NCI-H2171 treated with DMSO at 0.1 percent for 48 hours (cell line): Measurements from ENCODE around the gene CCDC27.

Experiments used
- DNase-seq: peaks from one replicate; lab custom pipeline; 2025; lab: John Stamatoyannopoulos, UW

CCDC27 gene

GRCh38 chr1:3777078-3777547 lies 24.9 kb downstream of the CCDC27 start:
- peak; percentile 65 for DNase-seq

- DNase-seq = no peak
Observed at GRCh38 chr1:3777647-3778589, 25.7 kb downstream of the CCDC27 start.

- peak; percentile 64 for DNase-seq
Observed at GRCh38 chr1:3778590-3779264, 26.5 kb downstream of the CCDC27 start.

GRCh38 chr1:3779265-3779911 lies 27.1 kb downstream of the CCDC27 start:
- peak; percentile 17 for DNase-seq

DNA sequence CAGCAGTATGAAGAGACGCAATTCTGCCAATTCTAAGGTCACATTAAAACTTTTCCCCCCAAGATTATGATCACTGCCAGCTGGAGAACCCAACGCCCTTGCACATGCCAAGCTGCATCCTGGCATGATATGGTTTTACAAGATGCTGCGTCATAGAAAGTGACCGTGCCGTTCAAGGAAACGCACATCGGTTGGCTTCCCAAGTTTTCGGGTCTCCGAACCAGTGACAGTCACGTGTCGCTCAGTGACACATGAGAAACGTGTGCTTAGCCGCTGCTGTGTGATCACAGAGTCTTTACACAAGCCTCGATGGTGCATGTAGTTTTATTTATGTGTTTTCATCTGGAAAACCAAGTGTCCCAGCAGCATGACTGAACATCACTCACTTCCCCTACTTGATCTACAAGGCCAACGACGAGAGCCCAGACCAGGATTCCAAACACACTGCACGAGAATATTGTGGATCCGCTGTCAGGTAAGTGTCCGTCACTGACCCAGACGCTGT lies 27.7 kb downstream of the CCDC27 start:
- no peak for DNase-seq

- no peak for DNase-seq
Observed at GRCh38 chr1:3780901-3781300, 28.7 kb downstream of the CCDC27 start.

DNA sequence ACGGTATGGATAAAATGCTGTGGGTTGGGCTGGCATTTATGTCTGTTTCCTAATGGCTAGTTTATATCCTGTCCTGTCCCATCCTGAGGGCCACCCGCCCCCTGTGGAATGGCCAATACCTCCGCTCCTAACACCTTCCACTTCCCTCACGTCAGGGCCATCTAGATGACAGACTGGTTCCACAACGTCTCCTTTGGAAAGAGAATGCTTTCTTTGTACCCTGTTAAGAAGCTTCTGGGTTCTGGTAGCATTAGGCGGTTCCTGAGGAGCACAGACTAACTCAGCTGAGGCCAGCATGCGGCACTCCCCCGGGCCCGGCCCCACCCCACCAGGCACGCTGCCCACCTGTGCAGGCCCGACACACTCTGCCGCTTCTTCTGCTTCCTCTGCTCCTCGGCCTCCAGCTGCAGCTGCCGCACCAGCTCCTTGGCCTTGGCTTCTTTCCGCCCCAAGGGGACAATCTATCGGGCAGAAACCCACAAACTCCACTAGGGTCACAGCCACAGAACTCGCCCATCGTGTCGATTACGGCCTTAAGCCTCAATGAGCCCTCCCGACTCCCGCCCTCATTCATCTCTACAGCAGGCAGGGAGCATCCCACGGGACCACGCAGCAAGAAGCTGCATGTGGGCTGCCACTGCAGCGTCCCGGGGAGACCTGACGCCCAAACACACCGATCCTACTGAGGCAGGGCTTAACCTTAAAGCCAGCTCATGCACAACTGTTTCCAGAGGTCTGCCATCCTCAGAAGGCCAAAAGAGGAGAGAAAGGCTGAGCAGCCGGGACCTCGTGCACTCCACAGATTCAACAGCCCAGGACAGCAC lies 31.6 kb downstream of the CCDC27 start:
- DNase-seq = no peak

- no peak for DNase-seq
Observed at GRCh38 chr1:3785045-3785444, 32.8 kb downstream of the CCDC27 start.

DNA sequence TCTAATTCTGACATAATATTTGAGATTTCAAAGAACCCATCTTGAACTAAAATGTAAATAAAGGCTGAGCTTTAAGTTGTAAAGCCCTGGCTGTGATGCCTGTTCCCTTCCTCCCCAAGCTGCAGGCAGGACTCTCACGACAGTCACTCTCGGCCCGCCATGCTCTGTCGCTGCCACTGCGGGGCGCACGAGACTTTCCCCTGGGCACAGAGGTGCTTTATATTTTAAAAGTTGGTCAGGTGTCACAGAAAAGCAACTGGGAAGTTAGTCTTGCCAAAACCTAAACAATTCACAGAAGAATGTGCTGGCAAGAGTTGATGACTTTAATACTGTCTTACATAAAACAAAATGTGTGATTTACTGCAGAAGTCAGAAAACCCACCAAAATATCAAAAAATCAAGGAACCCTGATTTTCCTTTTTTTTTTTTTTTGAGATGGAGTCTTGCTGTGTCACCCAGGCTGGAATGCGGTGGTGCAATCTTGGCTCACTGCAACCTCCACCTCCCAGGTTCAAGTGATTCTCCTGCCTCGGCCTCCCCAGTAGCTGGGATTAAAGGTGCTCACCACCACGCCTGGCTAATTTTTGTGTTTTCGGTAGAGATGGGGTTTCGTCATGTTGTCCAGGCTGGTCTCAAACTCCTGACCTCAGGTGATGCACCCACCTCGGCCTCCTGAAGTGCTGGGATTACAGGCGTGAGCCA lies 33.4 kb downstream of the CCDC27 start:
- DNase-seq = peak; percentile 16

GRCh38 chr1:3786468-3787348 lies 34.5 kb downstream of the CCDC27 start:
- DNase-seq = no peak

GRCh38 chr1:3787349-3787715 lies 35.1 kb downstream of the CCDC27 start:
- no peak for DNase-seq

- DNase-seq = no peak
Observed at GRCh38 chr1:3787745-3788605, 35.7 kb downstream of the CCDC27 start.

DNA sequence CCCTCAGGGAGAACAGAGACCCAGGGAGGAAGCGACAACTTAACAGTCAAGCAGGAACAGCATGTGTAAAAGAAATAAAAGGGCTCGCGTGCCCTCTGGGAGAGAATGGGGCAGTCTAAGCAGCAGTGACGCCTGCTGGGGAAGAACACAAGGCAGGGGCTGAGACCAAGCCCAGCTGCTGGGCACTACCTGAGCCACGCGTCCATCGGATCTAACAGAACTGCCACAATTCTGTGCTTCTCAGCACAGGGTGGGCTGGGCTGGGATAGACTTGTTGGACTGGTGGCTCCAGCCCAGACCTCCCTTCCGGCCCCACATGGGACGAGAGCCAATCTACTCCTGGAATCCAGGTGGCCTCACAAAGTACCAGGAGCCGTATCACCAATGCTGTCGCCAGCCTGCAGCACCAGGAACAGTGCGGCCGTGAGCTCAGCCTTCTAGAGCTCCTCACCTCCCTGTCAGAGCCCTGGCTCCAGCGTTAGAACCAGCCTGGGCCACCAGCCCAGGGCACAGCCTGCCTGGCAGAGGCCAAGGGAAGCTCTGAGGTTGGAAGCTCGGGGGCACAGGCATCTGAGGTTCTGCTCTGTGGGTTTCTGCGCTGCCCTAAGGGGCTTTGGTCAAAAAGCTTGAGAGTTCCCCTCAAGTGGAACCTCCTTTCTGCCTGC lies 36.6 kb downstream of the CCDC27 start:
- DNase-seq = no peak

DNA sequence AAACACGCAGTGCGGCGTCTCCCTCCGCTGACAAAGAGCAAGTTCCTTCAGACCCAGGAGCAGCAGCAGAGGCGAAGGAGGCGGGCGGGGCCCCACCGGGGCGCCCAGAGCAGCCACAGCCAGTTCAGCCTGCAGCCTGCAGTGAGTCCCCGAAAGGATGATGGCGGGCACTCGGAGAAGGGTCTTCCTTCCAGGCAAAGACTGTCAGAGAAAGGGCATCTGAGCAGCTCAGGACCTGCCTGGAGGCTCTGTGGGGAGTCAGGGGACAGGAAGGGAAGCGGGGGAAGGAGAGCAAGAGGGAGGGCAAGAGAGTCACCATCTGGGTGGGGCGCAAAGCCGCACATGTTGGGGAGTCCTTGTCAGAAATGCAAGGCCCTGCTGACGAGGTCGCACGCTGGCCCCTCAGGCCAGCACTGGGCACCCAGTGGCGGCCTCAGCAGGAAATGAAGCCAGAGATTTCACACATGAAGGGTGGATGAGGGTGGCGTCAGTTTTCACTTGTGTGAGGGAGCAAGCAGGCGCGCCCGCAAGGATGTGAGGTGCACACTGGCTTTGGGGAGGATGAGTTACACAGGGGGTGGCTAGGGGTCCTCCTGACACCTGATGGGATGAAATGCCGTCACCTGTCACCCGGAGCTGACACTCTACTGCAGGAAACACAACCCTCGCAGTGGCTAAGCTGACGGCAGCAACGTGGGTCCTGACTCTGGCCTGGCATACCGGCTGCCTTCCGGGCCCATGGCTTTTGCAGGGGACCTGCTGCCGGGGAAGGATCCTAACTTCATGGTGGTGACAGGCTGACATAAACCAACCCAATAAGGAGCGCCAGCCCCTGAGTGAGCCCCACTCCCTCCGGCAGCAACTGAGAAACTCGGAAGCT lies 37.4 kb downstream of the CCDC27 start:
- no peak for DNase-seq

DNA sequence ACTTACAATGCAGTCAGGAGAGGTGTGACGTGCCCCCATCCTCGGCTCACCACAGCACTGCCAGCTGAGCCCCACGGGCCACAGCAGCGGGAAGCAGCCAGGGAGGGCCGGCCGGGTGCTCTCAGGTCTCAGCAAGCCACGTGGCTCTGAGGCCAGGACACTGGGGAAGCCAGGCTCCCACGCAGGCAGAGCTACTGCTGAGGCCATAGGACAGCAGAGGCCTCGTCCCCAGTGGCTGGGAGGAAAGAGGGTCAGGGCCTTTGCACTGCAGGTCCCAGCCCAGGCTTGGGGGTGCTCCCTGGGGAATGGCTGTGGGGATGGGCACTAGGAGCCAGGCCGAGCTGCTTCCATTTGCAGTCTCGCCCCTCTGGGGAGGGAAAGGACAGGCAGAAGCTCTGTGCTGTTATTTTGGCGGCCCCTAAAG lies 38.3 kb downstream of the CCDC27 start:
- no peak for DNase-seq

- no peak for DNase-seq
Observed at GRCh38 chr1:3790952-3791351, 38.7 kb downstream of the CCDC27 start.

DNA sequence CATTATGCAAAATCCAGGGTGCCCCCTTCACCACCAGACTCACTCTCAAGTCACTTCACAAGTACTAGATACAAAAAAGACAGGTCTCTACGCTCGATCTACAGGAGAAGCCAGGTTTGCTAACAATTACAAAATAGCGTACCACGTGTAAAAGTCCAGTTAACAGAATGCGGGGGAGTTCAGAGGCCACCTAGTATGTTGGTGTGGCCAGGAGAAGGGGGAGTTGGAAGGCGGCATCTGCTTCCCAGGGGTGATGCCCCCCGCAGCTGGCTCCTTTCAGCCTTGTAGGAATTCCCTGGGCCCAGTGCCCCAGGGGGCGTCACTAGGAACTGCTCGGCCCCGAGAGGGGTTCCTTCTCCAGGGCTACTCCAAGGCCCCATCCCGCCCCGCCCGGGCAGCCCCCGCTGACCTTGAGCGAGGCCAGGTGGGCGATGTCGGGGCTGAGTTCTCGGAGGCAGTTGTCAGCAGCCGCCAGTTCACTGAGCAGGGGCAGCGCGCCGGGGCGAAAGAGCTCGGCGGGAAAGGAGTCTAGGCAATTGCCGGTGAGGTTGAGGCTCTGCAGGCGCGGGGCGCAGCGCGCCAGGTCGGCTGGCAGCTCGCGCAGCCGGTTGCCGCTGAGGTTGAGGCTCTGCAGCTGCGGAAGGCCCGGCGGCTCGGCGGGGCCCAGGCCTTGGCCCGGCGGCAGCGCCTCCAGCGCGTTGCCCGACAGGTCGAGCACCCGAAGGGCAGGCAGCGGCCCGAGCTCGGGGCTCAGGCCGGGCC lies 43.4 kb downstream of the CCDC27 start:
- DNase-seq = peak; percentile 4
